CD14-positive monocyte (primary cell): Measurements from ENCODE around the gene CEP170B. TPM values are rescaled to one million over a fixed set of nuclear protein-coding genes. Genes with fewer than 3 reads are reported as not detected.

ENCODE experiments used
- DNase-seq, 3 donors: peaks; one replicate each; pipeline ENCODE4 v3.0.0-alpha.2; 2011 to 2022
- H2AFZ ChIP-seq: 2 replicates; pipeline ENCODE4 v1.6.0; 2012; ENCODE audit warnings: mild to moderate bottlenecking, low read depth, low read length, inconsistent platforms; ENCODE audit not compliant: insufficient read depth, poor library complexity, severe bottlenecking
- H3K27ac ChIP-seq, 2 donors: 1 replicate in 1 of 2; 2 replicates in 1 of 2; pipeline ENCODE4 v1.5.1; 2012 to 2013; ENCODE audit warnings: low read length in 2 of 2, control low read depth in 1 of 2, inconsistent platforms in 1 of 2, low read depth in 1 of 2, mild to moderate bottlenecking in 1 of 2
- H3K27me3 ChIP-seq, 2 donors: one replicate each; pipeline versions ENCODE4 v1.6.0 to v1.6.1; 2011 to 2013; ENCODE audit warnings: low read length in 2 of 2; ENCODE audit not compliant: control insufficient read depth in 2 of 2, insufficient read depth in 2 of 2
- H3K36me3 ChIP-seq, 2 donors: replicated peaks in 1 of 2; 1 replicate in 1 of 2; 2 replicates in 1 of 2; pipeline versions ENCODE4 v1.5.1 to v1.6.1; 2012 to 2013; ENCODE audit warnings: low read length in 2 of 2, control low read depth in 1 of 2, inconsistent platforms in 1 of 2, mild to moderate bottlenecking in 1 of 2; ENCODE audit not compliant: insufficient read depth in 2 of 2, control insufficient read depth in 1 of 2
- H3K4me1 ChIP-seq, 2 donors: 1 replicate in 1 of 2; 2 replicates in 1 of 2; pipeline versions ENCODE4 v1.5.1 to v1.6.1; 2012 to 2013; ENCODE audit warnings: low read length in 2 of 2, control low read depth in 1 of 2, inconsistent platforms in 1 of 2, mild to moderate bottlenecking in 1 of 2, moderate library complexity in 1 of 2; ENCODE audit not compliant: insufficient read depth in 2 of 2, control insufficient read depth in 1 of 2
- H3K4me2 ChIP-seq: replicated peaks from 2 replicates; pipeline ENCODE3; 2012; ENCODE audit warnings: low read length, moderate library complexity, mild to moderate bottlenecking; ENCODE audit not compliant: poor library complexity, severe bottlenecking; ENCODE audit errors: extremely low read depth
- H3K4me3 ChIP-seq, 3 experiments: fragments of 200-600 bp in 1 of 3; sonication (generic) in 1 of 3; replicated peaks in 1 of 3; 1 replicate in 2 of 3; 2 replicates in 1 of 3; pipeline ENCODE4 v1.5.1; 2011 to 2013; ENCODE audit warnings: low read length in 3 of 3, mild to moderate bottlenecking in 3 of 3, control low read depth in 2 of 3, low read depth in 2 of 3, inconsistent platforms in 1 of 3, moderate library complexity in 1 of 3
- H3K79me2 ChIP-seq: 2 replicates; pipeline ENCODE4 v1.6.0; 2012; ENCODE audit warnings: mild to moderate bottlenecking, control low read depth, inconsistent platforms, low read length, moderate library complexity; ENCODE audit not compliant: insufficient read depth
- H3K9ac ChIP-seq: 2 replicates; pipeline ENCODE4 v1.6.0; 2017; ENCODE audit warnings: low read length, mild to moderate bottlenecking; ENCODE audit not compliant: insufficient read depth, poor library complexity, severe bottlenecking
- H3K9me3 ChIP-seq, 2 donors: replicated peaks in 1 of 2; 1 replicate in 1 of 2; 2 replicates in 1 of 2; pipeline versions ENCODE4 v1.5.1 to v1.6.1; 2012 to 2013; ENCODE audit warnings: low read length in 2 of 2, control low read depth in 1 of 2; ENCODE audit not compliant: control insufficient read depth in 1 of 2, insufficient read depth in 1 of 2
- H4K20me1 ChIP-seq: 2 replicates; pipeline ENCODE4 v1.6.0; 2012; ENCODE audit warnings: mild to moderate bottlenecking, low read length, control low read depth, moderate library complexity; ENCODE audit not compliant: insufficient read depth
- H3K27ac Mint-ChIP-seq, 7 donors: one replicate each; pipeline ENCODE4 v1.8.0; 2020; ENCODE audit warnings: mild to moderate bottlenecking in 7 of 7, mixed read lengths in 7 of 7, moderate library complexity in 6 of 7, inconsistent platforms in 2 of 7
- H3K27me3 Mint-ChIP-seq, 3 donors: one replicate each; pipeline ENCODE4 v1.8.0; 2021 to 2022; ENCODE audit warnings: low read depth in 3 of 3, mild to moderate bottlenecking in 3 of 3, mixed read lengths in 3 of 3, moderate library complexity in 3 of 3, inconsistent platforms in 1 of 3
- H3K36me3 Mint-ChIP-seq, 2 donors: one replicate each; pipeline ENCODE4 v1.8.0; 2020; ENCODE audit warnings: mixed read lengths in 2 of 2, inconsistent platforms in 1 of 2, mild to moderate bottlenecking in 1 of 2
- H3K4me1 Mint-ChIP-seq: one replicate; pipeline ENCODE4 v1.8.0; 2020; ENCODE audit warnings: mild to moderate bottlenecking, mixed read lengths
- H3K4me3 Mint-ChIP-seq, 2 donors: one replicate each; pipeline ENCODE4 v1.8.0; 2020; ENCODE audit warnings: mild to moderate bottlenecking in 2 of 2, mixed read lengths in 2 of 2, moderate library complexity in 1 of 2
- H3K9me3 Mint-ChIP-seq, 7 donors: one replicate each; pipeline ENCODE4 v1.8.0; 2020 to 2022; ENCODE audit warnings: mixed read lengths in 7 of 7, mild to moderate bottlenecking in 6 of 7, moderate library complexity in 6 of 7, inconsistent platforms in 2 of 7
- CTCF ChIP-seq: fragments of 200-600 bp; IDR thresholded peaks from one replicate; pipeline ENCODE4 v1.8.0; 2022; ENCODE audit warnings: antibody characterized with exemption, mild to moderate bottlenecking
- WGBS: methylation state at CpG from one replicate; pipeline ENCODE4 v1.1.5; 2013; ENCODE audit warnings: missing lambda C conversion rate; ENCODE audit not compliant: insufficient coverage; 5-methylcytosine and 5-hydroxymethylcytosine counted together
- intact Hi-C, 2 donors: fragments of 100-400 bp; cut with micrococcal nuclease; formaldehyde crosslinking; loops; one replicate each; pipeline versions ENCODE4 v1.15.0 to v1.15.1; 2023
- polyA plus RNA-seq, 3 donors: library from polyadenylated mRNA; depleted of rRNA in 1 of 3; unstranded in 2 of 3; stranded (reverse) in 1 of 3; fragments of 300-500 nt in 2 of 3; fragments of >200 nt in 1 of 3; fragmentation: Illumina TruSeq in 2 of 3; gene quantifications; 1 replicate in 2 of 3; 2 replicates in 1 of 3; pipeline ENCODE4 v1.2.3, GENCODE V29; 2012 to 2021

The CEP170B gene
- polyA plus RNA-seq, 3 donors, result 0.09 TPM; not detected in 2

- intact Hi-C loops, result no loop called here
Measured at GRCh38 chr14:104919993-104920315, 54.9 kb downstream of the CEP170B start.

GRCh38 chr14:104923640-104924420, 58.8 kb downstream of the CEP170B start:
- WGBS, result 63% methylated on average over 1 of the region's 4 CpGs
- H3K27me3 ChIP-seq, result no peaks in the 10 kb centered on the region
- peak overlapping the region; percentile 59 for H2AFZ ChIP-seq
- no peak overlapping the region for H3K27ac ChIP-seq
- H3K79me2 ChIP-seq, result peaks cover 20% of the 10 kb centered on the region
- peaks cover 0 to 5% of the 10 kb centered on the region in 2 donors for H3K9me3 ChIP-seq
- H3K4me3 Mint-ChIP-seq, result no peak overlapping the region
- H3K36me3 ChIP-seq, result no peaks in the 10 kb centered on the region
- no peak overlapping the region for H3K4me2 ChIP-seq
- DNase-seq, result no peak
- intact Hi-C loops, result no loop called here
- no peaks in the 10 kb centered on the region for H4K20me1 ChIP-seq
- no peak overlapping the region for H3K9ac ChIP-seq
- H3K36me3 Mint-ChIP-seq, result peaks cover 0 to 2% of the 10 kb centered on the region in 2 donors
- H3K4me1 ChIP-seq, result peaks cover 36 to 43% of the 10 kb centered on the region in 2 donors
- peaks cover 4 to 7% (median 5%) of the 10 kb centered on the region in 7 donors for H3K9me3 Mint-ChIP-seq
- TF ChIP-seq CTCF, result no peak
- peaks cover 39% of the 10 kb centered on the region for H3K4me1 Mint-ChIP-seq
- no peak overlapping the region for H3K4me3 ChIP-seq
- peak overlapping the region in 1 of 7 donors; percentile 10 for H3K27ac Mint-ChIP-seq
- H3K27me3 Mint-ChIP-seq, result peaks cover 0 to 4% (median 0%) of the 10 kb centered on the region in 3 donors

More at GRCh38 chr14:104919993-104920315, 54.9 kb downstream of the CEP170B start:
- Histone ChIP-seq H3K27ac (no peak overlapping the region), H4K20me1 (no peaks in the 10 kb centered on the region), H3K36me3 (no peaks in the 10 kb centered on the region), H3K4me2 (no peak overlapping the region), H3K9ac (no peak overlapping the region), H3K79me2 (no peaks in the 10 kb centered on the region), H2AFZ (no peak overlapping the region), H3K4me3 (no peak overlapping the region), H3K9me3 (peaks cover 0 to 5% of the 10 kb centered on the region in 2 donors), H3K27me3 (no peaks in the 10 kb centered on the region), H3K4me1 (peaks cover 8 to 15% of the 10 kb centered on the region in 2 donors)
- H3K4me1 Mint-ChIP-seq, result peaks cover 14% of the 10 kb centered on the region
- H3K9me3 Mint-ChIP-seq, result peaks cover 4 to 7% (median 6%) of the 10 kb centered on the region in 7 donors
- no peak overlapping the region for H3K27ac Mint-ChIP-seq
- WGBS, result 67% methylated on average over 2 of the region's 3 CpGs
- no peaks in the 10 kb centered on the region for H3K36me3 Mint-ChIP-seq
- H3K4me3 Mint-ChIP-seq, result no peak overlapping the region
- TF ChIP-seq CTCF, result no peak
- no peak for DNase-seq
- peaks cover 3 to 16% (median 3%) of the 10 kb centered on the region in 3 donors for H3K27me3 Mint-ChIP-seq
